Spleen (tissue), 7 donors: ENCODE measurements around the gene JPH2.

ENCODE experiments used
- CTCF ChIP-seq, 11 experiments: fragments of 200-600 bp in 7 of 11; fragments of 450-650 bp in 4 of 11; sonication (generic) in 4 of 11; IDR thresholded peaks in 8 of 11; conservative IDR thresholded peaks in 3 of 11; 1 replicate in 7 of 11; 2 replicates in 4 of 11; pipeline versions ENCODE4 v1.4.0 to v1.8.0; 2016 to 2021; ENCODE audit warnings: antibody characterized with exemption in 11 of 11, inconsistent platforms in 4 of 11, mild to moderate bottlenecking in 1 of 11
- POLR2A ChIP-seq, 3 donors: fragments of 450-650 bp; IDR thresholded peaks; one replicate each; pipeline ENCODE4 v1.5.1; 2017; ENCODE audit warnings: antibody characterized with exemption in 3 of 3, mild to moderate bottlenecking in 1 of 3
- POLR2AphosphoS5 ChIP-seq, 3 donors: sonication (generic); formaldehyde crosslinking; IDR thresholded peaks; one replicate each; pipeline ENCODE4 v1.5.1; 2017; ENCODE audit warnings: antibody characterized with exemption in 3 of 3
- donor health status: DM: no; HTN: no; CAD: no; lungs with moderate emphysema.
- donor health status: DM: no; HTN: no; CAD: no.
- donor health status: DM: no; HTN: no; CAD: no.

- TF ChIP-seq CTCF (IDR thresholded peaks at IDR 0.05 in 8 of 11, conservative IDR thresholded peaks at IDR 0.05 in 3 of 11), result no peak
- no peak for TF ChIP-seq POLR2A (IDR thresholded peaks at IDR 0.05)
- TF ChIP-seq POLR2AphosphoS5 (IDR thresholded peaks at IDR 0.05), result no peak
Observed at GRCh38 chr20:44186201-44186600, 787 bp downstream of the JPH2 start.
